Fibroblast of villous mesenchyme (primary cell): ENCODE measurements around the gene FAAH. TPM values are rescaled to one million over a fixed set of nuclear protein-coding genes. Genes with fewer than 3 reads are reported as not detected.

Experiments used
- DNase-seq: peaks from one replicate; pipeline ENCODE4 v3.0.0-alpha.2; 2010; ENCODE audit warnings: low read depth
- H3K4me3 ChIP-seq: 2 replicates; pipeline ENCODE4 v1.5.1; 2011; ENCODE audit warnings: low read depth, mild to moderate bottlenecking, low read length
- total RNA-seq: library from RNA; depleted of rRNA; stranded (reverse); fragments of >200 nt; gene quantifications from 2 replicates; pipeline ENCODE4 v1.2.3, GENCODE V29; 2012
- TF ChIP-seq, protein P1 (sequence below): IDR thresholded peaks from 2 replicates; pipeline ENCODE4 v1.5.1; 2012; ENCODE audit warnings: low read depth, mild to moderate bottlenecking, low read length; ENCODE audit not compliant: insufficient read depth

The FAAH gene
- total RNA-seq, 1 donor = 0.86 TPM

DNA sequence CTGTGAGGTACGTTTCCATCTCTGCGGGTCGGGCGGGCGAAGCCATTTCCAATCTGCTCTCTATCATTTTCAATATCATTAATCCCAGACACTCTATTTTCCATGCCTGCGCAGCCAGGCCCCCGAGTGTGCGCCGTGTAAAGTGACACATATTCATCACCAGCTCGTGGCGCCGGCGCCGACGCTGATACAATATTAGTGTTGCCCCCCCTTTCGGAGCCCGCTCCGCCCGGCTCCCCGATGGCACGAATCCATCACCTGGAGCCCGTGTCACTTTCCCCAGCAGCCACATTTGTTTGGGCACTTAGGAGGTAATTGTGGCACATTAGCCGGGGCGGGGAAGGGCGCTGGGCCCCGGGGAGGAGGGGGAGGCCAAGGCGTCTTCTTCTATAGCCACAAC, 61.8 kb downstream of the FAAH start:
- H3K4me3 ChIP-seq = no peak overlapping the region
- TF ChIP-seq, protein P1, sequence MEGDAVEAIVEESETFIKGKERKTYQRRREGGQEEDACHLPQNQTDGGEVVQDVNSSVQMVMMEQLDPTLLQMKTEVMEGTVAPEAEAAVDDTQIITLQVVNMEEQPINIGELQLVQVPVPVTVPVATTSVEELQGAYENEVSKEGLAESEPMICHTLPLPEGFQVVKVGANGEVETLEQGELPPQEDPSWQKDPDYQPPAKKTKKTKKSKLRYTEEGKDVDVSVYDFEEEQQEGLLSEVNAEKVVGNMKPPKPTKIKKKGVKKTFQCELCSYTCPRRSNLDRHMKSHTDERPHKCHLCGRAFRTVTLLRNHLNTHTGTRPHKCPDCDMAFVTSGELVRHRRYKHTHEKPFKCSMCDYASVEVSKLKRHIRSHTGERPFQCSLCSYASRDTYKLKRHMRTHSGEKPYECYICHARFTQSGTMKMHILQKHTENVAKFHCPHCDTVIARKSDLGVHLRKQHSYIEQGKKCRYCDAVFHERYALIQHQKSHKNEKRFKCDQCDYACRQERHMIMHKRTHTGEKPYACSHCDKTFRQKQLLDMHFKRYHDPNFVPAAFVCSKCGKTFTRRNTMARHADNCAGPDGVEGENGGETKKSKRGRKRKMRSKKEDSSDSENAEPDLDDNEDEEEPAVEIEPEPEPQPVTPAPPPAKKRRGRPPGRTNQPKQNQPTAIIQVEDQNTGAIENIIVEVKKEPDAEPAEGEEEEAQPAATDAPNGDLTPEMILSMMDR = no peak

DNA sequence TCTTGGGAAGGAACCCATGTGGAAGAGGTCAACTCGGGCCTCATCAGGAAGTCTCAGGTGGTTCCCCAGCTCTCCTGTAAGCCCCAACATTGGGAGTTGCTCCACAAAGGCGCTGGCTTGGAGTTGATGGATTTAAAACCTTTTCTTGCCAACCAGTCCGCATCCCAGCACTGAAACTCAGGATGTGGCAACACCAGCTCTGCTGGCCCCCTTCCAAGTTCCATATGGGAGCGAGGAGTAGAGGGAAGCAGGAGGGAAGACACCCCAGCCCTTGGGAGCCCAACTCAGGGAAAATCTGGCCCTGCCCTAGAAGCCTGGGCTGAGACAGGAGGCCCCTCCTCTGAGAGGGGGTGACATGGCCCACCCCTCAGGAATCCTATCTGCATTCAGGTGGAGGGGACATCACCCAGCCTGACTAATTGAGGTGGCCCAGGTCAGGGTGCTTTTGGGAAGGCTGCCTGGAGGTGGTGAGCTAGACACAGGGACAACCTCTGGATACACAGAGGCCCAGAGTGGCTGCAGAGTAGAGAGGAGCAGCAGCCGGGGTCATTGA, 62.4 kb downstream of the FAAH start:
- TF ChIP-seq, protein P1 = no peak
- DNase-seq = peak; percentile 12
- no peak overlapping the region for H3K4me3 ChIP-seq

More for the DNA sequence above, 61.8 kb downstream of the FAAH start:
- DNase-seq = no peak

DNA sequence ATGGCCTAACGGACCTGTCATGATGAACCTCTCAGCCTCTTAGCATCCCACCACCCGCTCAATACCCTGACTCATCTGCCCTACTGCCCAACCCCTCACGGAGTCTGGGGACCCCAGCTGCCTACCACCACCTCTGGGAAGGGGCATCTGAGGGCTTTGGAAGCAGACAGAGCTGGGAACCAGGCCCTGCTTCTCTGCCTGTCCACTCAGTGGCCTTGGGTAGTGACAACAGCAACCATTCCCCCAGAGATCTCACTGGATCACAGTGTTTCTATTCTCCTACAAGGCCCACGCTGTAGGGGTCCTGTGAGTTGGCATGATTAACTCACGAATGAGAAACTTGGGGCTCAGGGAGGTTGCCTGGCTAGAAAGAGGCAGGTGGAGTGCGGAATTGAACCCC, 63.1 kb downstream of the FAAH start:
- DNase-seq = no peak
- TF ChIP-seq, protein P1 = no peak
- H3K4me3 ChIP-seq = no peak overlapping the region

DNA sequence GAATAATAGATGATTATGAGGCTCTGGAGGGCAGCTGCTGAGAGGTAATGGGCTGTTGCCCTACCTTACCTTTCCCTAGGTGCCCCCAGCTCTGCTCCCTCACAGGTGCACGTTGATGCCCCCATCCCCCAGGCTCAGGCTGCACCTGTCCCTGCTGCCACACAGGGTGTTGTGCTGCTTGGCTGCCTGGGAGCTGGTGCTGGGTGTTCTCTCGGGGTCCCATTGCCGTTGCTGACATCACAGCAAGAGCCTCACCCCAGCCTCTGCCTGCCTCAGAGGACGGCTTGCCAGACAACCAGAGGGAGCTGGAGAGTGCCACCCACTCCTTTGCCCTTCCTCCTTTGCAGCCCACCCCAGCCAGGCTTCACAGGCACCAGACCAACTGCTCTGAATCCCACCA, 64.1 kb downstream of the FAAH start:
- DNase-seq = no peak
- no peak overlapping the region for H3K4me3 ChIP-seq
- TF ChIP-seq, protein P1 = no peak

DNA sequence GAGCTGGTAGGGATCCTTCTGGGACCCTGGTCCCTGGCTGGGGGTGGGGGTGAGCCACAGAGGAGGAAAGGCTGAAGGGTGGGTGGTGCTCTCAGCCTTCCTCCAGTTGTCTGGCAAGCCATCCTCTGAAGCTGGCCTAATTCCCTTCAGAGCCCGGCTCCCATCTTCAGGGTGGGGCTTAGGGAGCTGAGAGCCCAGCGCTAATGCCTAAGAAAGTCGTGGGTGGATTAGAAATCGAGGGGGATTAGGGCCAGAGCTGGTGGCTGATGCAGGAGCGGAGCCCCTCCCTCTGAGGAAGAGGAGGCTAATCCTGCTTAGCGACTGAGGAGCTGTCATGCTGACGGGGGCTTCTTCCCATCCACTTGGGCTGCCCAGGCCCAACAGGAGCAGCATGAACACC, 64.7 kb downstream of the FAAH start:
- TF ChIP-seq, protein P1 = no peak
- DNase-seq = no peak
- H3K4me3 ChIP-seq = no peak overlapping the region

DNA sequence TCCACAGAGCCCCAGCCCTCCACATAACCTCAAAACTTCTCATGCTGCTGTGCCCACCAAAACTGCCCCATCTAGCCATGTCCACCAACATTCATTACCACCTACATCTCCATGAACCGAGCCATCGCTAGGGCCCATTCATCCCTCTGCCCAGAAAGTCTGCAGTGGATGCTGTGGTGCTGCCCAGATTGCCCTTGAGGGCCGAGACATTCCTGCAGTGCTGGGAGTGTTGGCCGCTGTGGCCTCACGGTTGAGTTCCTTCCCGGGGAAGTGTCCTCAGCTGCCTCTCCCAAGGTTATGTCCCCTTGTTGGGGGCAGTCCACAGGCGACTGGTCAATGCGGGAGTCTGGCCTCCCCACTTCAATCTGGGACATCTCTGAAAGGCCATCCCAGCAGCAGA, 65.2 kb downstream of the FAAH start:
- TF ChIP-seq, protein P1 = no peak
- DNase-seq = no peak
- H3K4me3 ChIP-seq = no peak overlapping the region
